ENCODE data around the gene COPB2.

GRCh38 chr3:139430493-139430892 lies 41.0 kb upstream of the COPB2 start:
- TF ChIP-seq CTCF (IDR thresholded peaks at IDR 0.05) = no peak
- no peak for TF ChIP-seq POLR2A (IDR thresholded peaks at IDR 0.05)
